ENCODE results near the gene ANO4.

GRCh38 chr12:100984796-100985195, 190.2 kb downstream of the ANO4 start:
- TF ChIP-seq, protein P1, sequence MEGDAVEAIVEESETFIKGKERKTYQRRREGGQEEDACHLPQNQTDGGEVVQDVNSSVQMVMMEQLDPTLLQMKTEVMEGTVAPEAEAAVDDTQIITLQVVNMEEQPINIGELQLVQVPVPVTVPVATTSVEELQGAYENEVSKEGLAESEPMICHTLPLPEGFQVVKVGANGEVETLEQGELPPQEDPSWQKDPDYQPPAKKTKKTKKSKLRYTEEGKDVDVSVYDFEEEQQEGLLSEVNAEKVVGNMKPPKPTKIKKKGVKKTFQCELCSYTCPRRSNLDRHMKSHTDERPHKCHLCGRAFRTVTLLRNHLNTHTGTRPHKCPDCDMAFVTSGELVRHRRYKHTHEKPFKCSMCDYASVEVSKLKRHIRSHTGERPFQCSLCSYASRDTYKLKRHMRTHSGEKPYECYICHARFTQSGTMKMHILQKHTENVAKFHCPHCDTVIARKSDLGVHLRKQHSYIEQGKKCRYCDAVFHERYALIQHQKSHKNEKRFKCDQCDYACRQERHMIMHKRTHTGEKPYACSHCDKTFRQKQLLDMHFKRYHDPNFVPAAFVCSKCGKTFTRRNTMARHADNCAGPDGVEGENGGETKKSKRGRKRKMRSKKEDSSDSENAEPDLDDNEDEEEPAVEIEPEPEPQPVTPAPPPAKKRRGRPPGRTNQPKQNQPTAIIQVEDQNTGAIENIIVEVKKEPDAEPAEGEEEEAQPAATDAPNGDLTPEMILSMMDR (conservative IDR thresholded peaks at IDR 0.05; ENCODE audit: low read length) = no peak
- TF ChIP-seq EZH2phosphoT487 (IDR thresholded peaks at IDR 0.05; ENCODE audit: borderline replicate concordance) = no peak
